GM12891 (cell line): Measurements from ENCODE around the gene GTPBP6.
A peak's percentile ranks its signal among the peaks of the same experiment; 100 is the strongest.
"Not testable (repeated sequence)": the region's sequence is repeated elsewhere in the genome, so short reads cannot be mapped to it uniquely, and the experiment has no call there.

ENCODE experiments used
- DNase-seq: peaks from one replicate; pipeline ENCODE4 v3.0.0; 2011; ENCODE audit warnings: low spot score; ENCODE audit not compliant: insufficient read length
- FAIRE-seq: peaks from 2 replicates; lab custom pipeline; 2011; peaks lifted over from hg19 to GRCh38; lab: Jason Lieb, UNC
- PAX5 ChIP-seq: IDR thresholded peaks from 2 replicates; pipeline ENCODE4 v1.6.1; 2011; ENCODE audit warnings: low read length, moderate library complexity, mild to moderate bottlenecking; ENCODE audit not compliant: insufficient read depth, severe bottlenecking
- POLR2A ChIP-seq: IDR thresholded peaks from 2 replicates; pipeline ENCODE4 v1.6.1; 2011; ENCODE audit warnings: low read depth, low read length, control low read depth
- POLR2AphosphoS5 ChIP-seq: IDR thresholded peaks from 2 replicates; pipeline ENCODE4 v1.6.1; 2011; ENCODE audit warnings: low read depth, low read length, control low read depth
- POU2F2 ChIP-seq: IDR thresholded peaks from 2 replicates; pipeline ENCODE4 v1.6.1; 2011; ENCODE audit warnings: low read depth, mild to moderate bottlenecking, control low read depth, low read length, moderate library complexity
- SPI1 ChIP-seq: IDR thresholded peaks from 2 replicates; pipeline ENCODE4 v1.6.1; 2011; ENCODE audit warnings: low read depth, low read length, control low read depth
- TAF1 ChIP-seq: IDR thresholded peaks from 2 replicates; pipeline ENCODE4 v1.6.1; 2011; ENCODE audit warnings: low read depth, low read length, control low read depth

GTPBP6 gene

GRCh38 chrX:292900-293897, 25.4 kb downstream of the GTPBP6 start:
- DNase-seq = no peak
- no peak for FAIRE-seq
- no peak for TF ChIP-seq POLR2AphosphoS5
- no peak for TF ChIP-seq POLR2A
- TF ChIP-seq SPI1 = no peak
- TF ChIP-seq PAX5 = no peak
- TF ChIP-seq TAF1 = no peak
- TF ChIP-seq POU2F2 = no peak

GRCh38 chrX:291411-291901, 27.1 kb downstream of the GTPBP6 start:
- DNase-seq (no peak), FAIRE-seq (no peak)
- TF ChIP-seq SPI1 (no peak), TAF1 (no peak), POLR2A (no peak), POLR2AphosphoS5 (no peak), PAX5 (no peak), POU2F2 (no peak)

- FAIRE-seq = no peak
- no peak for TF ChIP-seq SPI1
- no peak for TF ChIP-seq TAF1
- no peak for TF ChIP-seq POU2F2
- no peak for TF ChIP-seq POLR2A
- TF ChIP-seq PAX5 = no peak
- TF ChIP-seq POLR2AphosphoS5 = no peak
- no peak for DNase-seq
Observed at GRCh38 chrX:290476-291166, 28.0 kb downstream of the GTPBP6 start.

GRCh38 chrX:288561-288991, 30.0 kb downstream of the GTPBP6 start:
- FAIRE-seq = no peak
- no peak for DNase-seq
- TF ChIP-seq TAF1 (no peak), SPI1 (no peak), PAX5 (no peak), POU2F2 (no peak), POLR2A (no peak), POLR2AphosphoS5 (no peak)

- DNase-seq (no peak), FAIRE-seq (no peak)
Observed at GRCh38 chrX:287670-288069, 30.9 kb downstream of the GTPBP6 start.

GRCh38 chrX:285076-285677, 33.4 kb downstream of the GTPBP6 start:
- TF ChIP-seq PAX5 (no peak), POU2F2 (no peak), POLR2AphosphoS5 (no peak), SPI1 (no peak), TAF1 (no peak), POLR2A (no peak)
- DNase-seq (no peak), FAIRE-seq (peak; percentile 92)

More at GRCh38 chrX:287670-288069, 30.9 kb downstream of the GTPBP6 start:
- TF ChIP-seq PAX5 (no peak), TAF1 (no peak), POU2F2 (no peak), SPI1 (no peak), POLR2AphosphoS5 (no peak), POLR2A (no peak)

GRCh38 chrX:283115-283845, 35.3 kb downstream of the GTPBP6 start:
- peak; percentile 96 for FAIRE-seq
- TF ChIP-seq POLR2A (peak; percentile 47; the same call in 1 of the 2 replicates), POLR2AphosphoS5 (no peak), PAX5 (no peak), POU2F2 (peak; percentile 97), SPI1 (peak; percentile 50), TAF1 (no peak)
- peak; percentile 89 for DNase-seq

- FAIRE-seq, DNase-seq: not testable (repeated sequence)
Observed at GRCh38 chrX:282000-282681, 36.5 kb downstream of the GTPBP6 start.
